Activated T-cell treated with anti-CD3 and anti-CD28 coated beads for 24 hours (primary cell): Measurements from ENCODE around the gene CAPN5.
A peak's percentile ranks its signal among the peaks of the same experiment; 100 is the strongest.
"Not testable (repeated sequence)": the region's sequence is repeated elsewhere in the genome, so short reads cannot be mapped to it uniquely, and the experiment has no call there.

Source experiments
- DNase-seq: peaks from one replicate; pipeline ENCODE4 v3.0.0-alpha.2; 2020; ENCODE audit warnings: low read depth

The CAPN5 gene

GRCh38 chr11:77084581-77085191 is 17.9 kb downstream of the CAPN5 start:
- no peak for DNase-seq

- no peak for DNase-seq
These were observed 18.9 kb downstream of the CAPN5 start for GRCh38 chr11:77085652-77086051.

DNA sequence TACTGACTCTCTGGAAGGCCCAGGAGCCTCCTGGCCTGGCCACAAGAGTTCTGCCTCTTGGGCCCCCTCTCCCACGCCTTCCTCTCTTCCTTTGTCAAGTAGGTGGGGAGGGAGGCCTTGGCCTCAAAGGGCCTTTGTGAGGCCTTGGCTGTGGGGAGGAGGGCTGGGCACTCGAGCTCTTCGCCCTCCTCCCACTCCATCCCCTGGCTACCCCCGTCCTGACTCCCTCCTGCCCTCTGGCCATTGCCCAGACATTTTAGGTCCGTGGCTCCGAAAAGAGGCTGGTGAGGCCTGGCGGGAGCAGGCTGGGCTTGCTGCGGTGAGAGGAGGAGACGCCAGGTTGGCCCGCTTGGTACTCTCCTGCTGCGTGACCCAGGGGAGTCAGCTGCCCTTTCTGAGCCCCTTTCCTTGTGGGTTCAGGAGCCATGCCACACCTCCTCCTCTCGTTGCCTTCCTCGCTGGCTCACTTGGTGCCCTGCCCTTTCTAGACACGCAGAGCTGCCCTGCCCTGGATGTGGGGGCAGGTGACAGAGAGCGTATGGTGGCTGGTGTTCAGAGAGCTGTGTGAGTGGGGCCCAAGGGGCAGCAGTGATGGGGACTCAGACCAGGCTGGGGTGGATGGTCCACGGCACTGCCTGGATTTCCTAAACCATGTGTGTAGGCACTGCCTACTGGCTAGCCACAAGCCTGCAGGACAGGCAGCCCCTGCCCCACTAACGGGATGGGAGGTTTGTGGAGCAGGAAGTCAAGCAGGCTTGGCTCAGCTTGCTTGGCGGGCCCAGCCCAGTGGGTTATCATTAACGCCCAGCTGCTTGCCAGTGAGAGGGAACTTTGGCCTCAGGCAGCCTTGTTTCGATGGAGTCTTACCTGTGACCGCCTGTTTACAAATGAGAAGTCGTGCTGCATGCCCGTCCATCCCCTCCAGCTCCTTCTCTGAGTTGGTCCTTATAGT is 20.0 kb downstream of the CAPN5 start:
- no peak for DNase-seq

GRCh38 chr11:77087723-77088225 is 21.0 kb downstream of the CAPN5 start:
- no peak for DNase-seq

GRCh38 chr11:77088236-77089003 is 21.6 kb downstream of the CAPN5 start:
- DNase-seq = no peak

DNA sequence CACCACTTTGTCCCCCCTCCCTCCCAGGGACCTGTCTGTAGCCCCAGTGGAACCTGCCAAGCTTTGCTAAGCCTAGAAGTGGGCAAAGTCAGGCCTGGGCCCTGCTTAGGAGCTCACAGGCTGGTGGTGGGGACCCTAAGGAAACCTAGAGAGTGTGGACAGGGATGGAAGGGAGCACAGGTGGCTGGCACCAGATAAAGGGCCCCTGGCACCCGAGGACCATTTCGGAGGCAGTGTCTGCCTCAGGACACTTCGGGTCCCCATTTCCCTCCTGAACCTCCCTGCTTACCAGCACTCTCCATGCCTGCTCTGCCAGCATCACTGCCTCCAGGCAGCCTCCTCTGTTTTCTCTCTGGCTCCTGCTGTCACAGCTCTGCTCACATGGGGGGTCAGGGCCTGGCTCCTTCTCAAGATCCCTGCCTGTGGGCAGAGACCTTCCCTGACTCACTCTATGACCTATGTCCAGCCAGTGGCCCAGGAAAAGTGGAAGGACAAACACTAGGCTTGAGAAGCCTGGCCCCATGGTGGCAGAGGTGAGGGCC is 22.3 kb downstream of the CAPN5 start:
- DNase-seq = no peak

DNA sequence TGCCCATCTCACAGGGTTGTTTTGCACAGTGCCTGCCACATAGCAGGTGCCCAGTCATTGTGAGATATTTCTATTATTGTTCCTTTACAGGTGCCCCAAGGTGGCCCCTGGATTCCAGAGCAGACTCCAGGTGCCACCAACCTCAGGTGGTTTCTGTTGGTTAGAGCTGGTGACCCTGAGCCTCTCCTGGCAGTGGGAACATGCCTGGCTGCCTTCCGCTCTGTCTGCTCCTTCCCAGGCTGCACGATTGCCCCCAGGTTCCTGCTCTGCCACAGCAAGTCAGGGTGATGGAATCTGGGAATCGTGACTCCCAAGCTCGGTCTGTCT is 23.2 kb downstream of the CAPN5 start:
- DNase-seq = no peak

DNA sequence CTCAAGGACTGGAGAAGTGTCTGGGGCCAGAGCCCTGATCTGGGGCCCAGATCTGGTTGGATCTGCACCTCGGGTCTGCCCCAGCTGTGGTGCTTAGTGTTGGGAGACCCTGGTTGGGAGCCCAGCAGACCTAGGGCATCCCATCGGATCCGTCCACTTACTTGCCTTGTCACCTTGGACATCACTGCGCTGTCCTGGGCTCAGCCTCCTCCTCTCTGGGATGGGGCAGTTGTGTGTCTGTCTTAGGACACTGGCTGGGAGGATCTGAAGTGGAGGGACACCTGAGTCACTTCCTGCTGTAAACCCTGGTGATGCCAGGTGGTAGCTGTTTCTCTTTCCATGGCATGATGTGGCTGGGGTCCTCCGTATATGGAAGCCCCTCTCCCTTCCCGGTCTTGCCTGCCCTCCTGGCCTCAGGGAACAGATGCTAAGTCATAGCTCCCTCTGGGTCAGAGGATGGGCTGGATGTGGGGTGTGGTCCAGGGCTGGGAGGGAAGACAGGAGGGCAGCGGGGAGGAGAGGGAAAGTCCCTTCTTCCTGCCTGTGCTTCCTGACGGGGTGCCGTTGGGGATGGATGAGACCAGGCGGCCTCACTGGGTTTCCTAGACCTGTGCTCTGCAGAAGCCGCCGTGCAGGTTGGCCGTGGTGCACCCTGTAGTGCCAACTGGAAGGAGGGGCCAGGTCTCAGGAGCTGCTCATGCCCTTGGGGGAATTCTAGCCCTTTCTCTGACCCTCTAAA is 23.8 kb downstream of the CAPN5 start:
- no peak for DNase-seq

DNA sequence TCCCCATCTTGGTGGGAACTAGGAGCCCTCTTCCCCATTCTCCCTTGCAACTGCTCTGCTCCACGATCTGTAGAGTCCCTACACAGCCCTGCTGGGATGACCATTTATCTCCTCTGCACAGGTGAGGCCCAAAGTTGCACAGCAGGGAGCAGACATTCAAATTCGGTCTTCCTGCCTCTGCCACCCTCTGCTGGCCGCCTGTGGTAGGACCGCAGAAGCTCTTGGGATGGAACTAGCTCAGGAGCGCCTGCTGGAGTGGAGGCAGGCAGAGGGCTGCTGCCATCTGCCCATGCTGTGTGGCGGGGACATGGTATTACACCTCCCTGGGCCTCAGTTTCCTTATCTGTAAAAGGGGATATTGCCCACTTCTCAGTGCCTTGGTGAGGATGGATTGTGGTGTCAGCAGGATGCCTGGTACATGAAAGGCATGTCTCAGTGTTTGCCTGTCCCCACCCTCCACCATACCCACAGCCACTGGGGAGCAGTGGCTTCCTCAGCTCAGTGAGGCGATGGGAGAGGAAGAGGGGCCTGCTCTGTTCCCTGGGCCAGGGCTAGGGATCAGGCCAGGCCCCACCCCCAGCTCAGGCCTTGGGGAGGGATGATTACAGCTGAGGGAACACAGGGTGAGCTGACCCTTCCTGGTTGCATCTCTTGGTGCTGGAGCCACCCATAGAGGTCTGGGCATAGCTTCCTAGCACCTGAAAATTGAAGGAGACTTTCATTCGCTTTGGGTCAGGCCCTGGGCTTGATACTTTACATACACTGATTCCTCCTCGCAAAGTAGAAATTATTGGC is 24.6 kb downstream of the CAPN5 start:
- peak; percentile 68 for DNase-seq

DNA sequence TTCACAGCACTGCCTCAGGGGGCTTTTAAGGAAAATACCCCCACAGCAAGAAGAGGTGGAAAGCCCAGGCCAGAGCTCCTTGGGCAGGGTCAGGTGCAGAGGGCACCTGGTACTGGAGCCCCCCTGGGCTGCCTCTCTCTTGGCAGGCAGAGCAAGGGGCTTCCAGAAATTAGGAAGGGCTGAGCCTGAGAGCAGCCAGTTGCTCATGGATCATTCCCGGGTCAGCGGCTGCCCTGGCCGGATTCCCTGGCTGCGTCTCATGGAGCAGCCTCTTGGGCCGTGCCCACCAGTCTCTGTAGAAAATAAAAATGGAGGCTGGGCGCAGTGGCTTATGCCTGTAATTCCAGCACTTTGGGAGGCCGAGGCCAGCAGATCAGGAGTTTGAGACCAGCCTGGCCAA is 25.6 kb downstream of the CAPN5 start:
- no peak for DNase-seq

GRCh38 chr11:77093056-77093891 is 26.5 kb downstream of the CAPN5 start:
- DNase-seq = no peak

- no peak for DNase-seq
These were observed 27.4 kb downstream of the CAPN5 start for GRCh38 chr11:77093987-77094840.

GRCh38 chr11:77094841-77095365 is 28.1 kb downstream of the CAPN5 start:
- no peak for DNase-seq

- DNase-seq = no peak
These were observed 29.1 kb downstream of the CAPN5 start for GRCh38 chr11:77095551-77096490.

- no peak for DNase-seq
These were observed 29.8 kb downstream of the CAPN5 start for GRCh38 chr11:77096591-77097019.

GRCh38 chr11:77097180-77097579 is 30.4 kb downstream of the CAPN5 start:
- not testable (repeated sequence) for DNase-seq
